ENCODE measurements around the gene DNAAF1. TPM values are rescaled to one million over a fixed set of nuclear protein-coding genes. Genes with fewer than 3 reads are reported as not detected.
"Not testable (repeated sequence)": the region's sequence is repeated elsewhere in the genome, so short reads cannot be mapped to it uniquely, and the experiment has no call there.

DNAAF1 gene
- total and polyA plus RNA-seq, 11 donors, result 0.15 to 0.38 (median 0.25) TPM; not detected in 6

DNA sequence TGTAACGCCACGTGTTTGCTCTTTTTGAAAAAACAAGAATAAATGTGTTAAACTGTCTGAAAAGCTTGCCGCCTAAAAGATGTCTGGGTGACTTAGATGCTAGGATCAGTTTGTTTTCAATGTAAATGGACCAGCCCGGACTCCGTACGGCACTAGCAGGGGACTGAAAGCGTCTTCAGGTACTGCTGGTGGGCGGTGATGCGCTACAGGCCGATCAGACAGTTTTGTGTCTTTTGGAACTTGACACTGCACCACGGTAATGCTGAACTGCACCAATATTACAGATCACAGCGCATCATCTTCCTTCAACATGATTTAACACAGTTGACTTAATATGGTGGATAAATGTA lies 27.6 kb upstream of the DNAAF1 start:
- no peaks in the 10 kb centered on the region for H3K27me3 ChIP-seq
- DNase-seq, result no peak
- peaks cover 0 to 8% (median 1%) of the 10 kb centered on the region in 9 donors for H3K36me3 ChIP-seq
- intact Hi-C loops (cut with DNase I), result loop anchor here in 5 of 10 donors (2.0 to 5.0 kb wide), 4 partner anchors 21 to 70 kb away; partner anchors contain the start of gene TAF1C (in 3 of the 5)
- peak in 2 of 4 donors; percentile 1 to 9 for ATAC-seq
- WGBS, 4 donors, result 9 to 14% (median 12%) methylated on average over 12 of the region's 12 CpGs
- H3K4me1 ChIP-seq, result peaks cover 0 to 27% (median 19%) of the 10 kb centered on the region in 12 donors
- TF ChIP-seq CTCF (IDR thresholded peaks at IDR 0.05), result no peak
- peak overlapping the region; percentile 49 to 100 (median 84) for H3K4me3 ChIP-seq
- no peaks in the 10 kb centered on the region for H3K9me3 ChIP-seq
- peak overlapping the region; percentile 80 to 99 (median 92) for H3K27ac ChIP-seq

- not testable (repeated sequence) for H3K27me3 ChIP-seq, ATAC-seq, H3K9me3 ChIP-seq, H3K4me3 ChIP-seq, H3K27ac ChIP-seq
- intact Hi-C loops (cut with DNase I), result loop anchor here in 1 of 10 donors (5.0 kb wide), 1 partner anchor 69 kb away; the partner anchor contains the start of gene TAF1C
- peak in 1 of 5 donors; percentile 7 for DNase-seq
- peaks cover 0 to 17% (median 10%) of the 10 kb centered on the region in 9 donors for H3K36me3 ChIP-seq
- H3K4me1 ChIP-seq, result peaks cover 0 to 27% (median 18%) of the 10 kb centered on the region in 12 donors
- 92 to 96% (median 93%) methylated on average over 5 of the region's 5 CpGs for WGBS, 4 donors
These were observed 26.8 kb upstream of the DNAAF1 start for GRCh38 chr16:84118315-84118714.

DNA sequence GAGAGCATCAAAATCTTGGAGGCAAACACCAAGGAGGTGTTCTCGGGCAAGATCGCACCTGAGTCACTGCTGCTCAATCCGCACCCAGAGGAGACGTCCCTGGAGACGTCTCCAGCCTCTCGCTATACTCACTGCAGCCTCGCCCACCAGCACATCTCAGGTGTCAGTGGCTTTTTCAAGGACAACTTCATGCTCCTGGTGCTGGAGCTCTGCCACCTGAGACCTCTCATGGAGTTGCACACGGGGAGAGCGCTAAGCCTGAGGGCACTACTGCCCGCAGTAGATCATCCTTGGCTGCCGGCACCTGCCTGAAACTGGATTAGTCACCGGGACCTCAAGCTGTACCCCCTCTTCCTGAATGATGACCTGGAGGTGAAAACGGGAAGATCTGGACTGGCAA lies 25.7 kb upstream of the DNAAF1 start:
- intact Hi-C loops (cut with DNase I), result loop anchor here in 1 of 10 donors (5.0 kb wide), 1 partner anchor 68 kb away; the partner anchor contains the start of gene TAF1C
- Histone ChIP-seq H3K9me3 (no peaks in the 10 kb centered on the region), H3K27ac (no peak overlapping the region), H3K36me3 (peaks cover 0 to 27% (median 18%) of the 10 kb centered on the region in 9 donors), H3K4me1 (peaks cover 0 to 23% (median 16%) of the 10 kb centered on the region in 12 donors), H3K4me3 (no peak overlapping the region), H3K27me3 (no peaks in the 10 kb centered on the region)
- 90 to 94% (median 92%) methylated on average over 10 to 13 of the region's 13 CpGs for WGBS, 4 donors
- DNase-seq, result peak in 1 of 5 donors; percentile 21
- TF ChIP-seq CTCF (IDR thresholded peaks at IDR 0.05) (no peak), POLR2A (IDR thresholded peaks at IDR 0.05) (no peak)
- no peak for ATAC-seq

DNA sequence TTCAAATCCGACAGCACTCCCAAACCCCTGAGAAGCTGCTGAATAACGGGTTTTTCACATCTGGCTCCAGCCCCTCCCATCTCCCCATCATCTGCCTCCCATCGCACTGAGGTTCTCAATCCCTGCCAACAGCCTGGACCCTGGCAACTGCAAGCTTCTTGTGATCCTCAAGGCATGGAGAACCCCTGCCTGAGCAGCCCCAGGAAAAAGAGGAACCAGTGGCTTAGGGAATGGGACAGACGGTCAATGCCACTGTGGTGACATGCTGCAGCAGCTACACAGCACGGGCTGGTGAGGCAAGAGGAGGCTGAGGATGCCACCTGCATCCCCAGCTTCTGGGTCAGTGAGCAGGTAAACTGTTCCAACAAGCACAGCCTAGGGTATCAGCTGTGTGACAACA lies 25.1 kb upstream of the DNAAF1 start:
- no peak overlapping the region for H3K4me3 ChIP-seq
- 73 to 86% (median 76%) methylated on average over 4 to 5 of the region's 5 CpGs for WGBS, 4 donors
- H3K27me3 ChIP-seq, result no peaks in the 10 kb centered on the region
- peak in 1 of 5 donors; percentile 23 for DNase-seq
- ATAC-seq, result no peak
- peaks cover 0 to 30% (median 19%) of the 10 kb centered on the region in 9 donors for H3K36me3 ChIP-seq
- intact Hi-C loops (cut with DNase I), result no loop called here
- TF ChIP-seq POLR2A (IDR thresholded peaks at IDR 0.05) (no peak), CTCF (IDR thresholded peaks at IDR 0.05) (no peak)
- no peaks in the 10 kb centered on the region for H3K9me3 ChIP-seq
- H3K27ac ChIP-seq, result no peak overlapping the region
- peaks cover 0 to 17% (median 15%) of the 10 kb centered on the region in 12 donors for H3K4me1 ChIP-seq

DNA sequence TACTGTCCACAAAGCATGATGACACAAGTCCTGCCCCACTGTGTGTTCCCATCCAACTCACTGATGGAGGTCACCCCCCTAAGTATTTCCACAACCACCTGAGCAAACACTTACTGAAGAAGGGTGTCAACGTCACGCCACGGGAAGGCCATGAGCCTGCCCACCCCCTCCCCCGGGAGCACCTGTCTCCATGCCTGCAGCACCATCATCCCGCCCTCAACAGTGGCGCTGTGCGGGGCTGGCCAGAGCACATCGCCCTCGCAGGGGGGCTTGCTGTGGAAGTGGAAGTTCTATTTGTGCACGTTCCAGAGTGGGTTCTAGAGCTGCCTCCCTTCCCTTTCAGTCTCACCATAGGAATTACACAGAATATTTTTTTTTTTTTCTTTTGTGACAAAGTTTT lies 24.1 kb upstream of the DNAAF1 start:
- WGBS, 4 donors, result 89 to 93% (median 92%) methylated on average over 10 of the region's 10 CpGs
- TF ChIP-seq CTCF (IDR thresholded peaks at IDR 0.05) (no peak), POLR2A (IDR thresholded peaks at IDR 0.05) (no peak)
- DNase-seq, result peak in 1 of 5 donors; percentile 17

More for the DNA sequence above, 24.1 kb upstream of the DNAAF1 start:
- Histone ChIP-seq H3K9me3 (no peaks in the 10 kb centered on the region), H3K36me3 (peaks cover 0 to 30% (median 21%) of the 10 kb centered on the region in 9 donors), H3K4me3 (no peak overlapping the region), H3K27ac (no peak overlapping the region), H3K4me1 (peaks cover 0 to 8% (median 7%) of the 10 kb centered on the region in 12 donors), H3K27me3 (no peaks in the 10 kb centered on the region)
- intact Hi-C loops (cut with DNase I), result no loop called here
- ATAC-seq, result no peak

Data from heart left ventricle (tissue), 16 donors.